Sigmoid colon (tissue), 7 donors: ENCODE measurements around the gene MEMO1. TPM values are rescaled to one million over a fixed set of nuclear protein-coding genes. Genes with fewer than 3 reads are reported as not detected.

ENCODE experiments used
- DNase-seq: peaks from one replicate; pipeline ENCODE4 v3.0.0-alpha.2; 2019
- H3K27ac ChIP-seq, 4 donors: fragments of 200-600 bp; sonication (generic); one replicate each; pipeline ENCODE4 v1.5.1; 2016 to 2019; ENCODE audit warnings: mild to moderate bottlenecking in 1 of 4
- H3K27me3 ChIP-seq, 3 donors: fragments of 200-600 bp; sonication (generic); one replicate each; pipeline ENCODE4 v1.5.1; 2019; ENCODE audit warnings: mild to moderate bottlenecking in 1 of 3
- H3K36me3 ChIP-seq, 4 donors: fragments of 200-600 bp; sonication (generic); one replicate each; pipeline ENCODE4 v1.5.1; 2016 to 2019
- H3K4me1 ChIP-seq, 4 donors: fragments of 200-600 bp; sonication (generic); one replicate each; pipeline ENCODE4 v1.5.1; 2017 to 2019
- H3K4me3 ChIP-seq, 4 donors: fragments of 200-600 bp; sonication (generic); one replicate each; pipeline ENCODE4 v1.5.1; 2017 to 2019; ENCODE audit warnings: mild to moderate bottlenecking in 2 of 4, moderate library complexity in 1 of 4
- H3K9me3 ChIP-seq, 4 donors: fragments of 200-600 bp in 3 of 4; sonication (generic) in 3 of 4; one replicate each; pipeline versions ENCODE4 v1.5.1 to v1.6.1; 2013 to 2019
- EP300 ChIP-seq, 4 donors: sonication (generic); formaldehyde crosslinking; IDR thresholded peaks; one replicate each; pipeline ENCODE4 v1.6.1; 2017; ENCODE audit warnings: antibody characterized with exemption in 4 of 4
- POLR2A ChIP-seq, 2 donors: fragments of 450-650 bp; IDR thresholded peaks; one replicate each; pipeline ENCODE4 v1.6.1; 2016; ENCODE audit warnings: antibody characterized with exemption in 2 of 2, mild to moderate bottlenecking in 2 of 2, moderate library complexity in 2 of 2
- POLR2AphosphoS5 ChIP-seq, 4 donors: sonication (generic); formaldehyde crosslinking; IDR thresholded peaks; one replicate each; pipeline ENCODE4 v1.6.1; 2017; ENCODE audit warnings: antibody characterized with exemption in 4 of 4
- WGBS, 2 donors: extraction: QIAGEN DNeasy Blood & Tissue Kit; methylation state at CpG; one replicate each; pipeline ENCODE4 v1.1.7; 2013; 5-methylcytosine and 5-hydroxymethylcytosine counted together
- intact Hi-C: fragments of 100-400 bp; cut with DNase I; formaldehyde crosslinking; loops from one replicate; pipeline ENCODE4 v1.15.1; 2023
- polyA plus RNA-seq, 3 donors: library from polyadenylated mRNA; stranded (reverse); fragments of 200-250 nt; gene quantifications; one replicate each; pipeline ENCODE4 v1.2.3, GENCODE V29; 2013
- total RNA-seq, 4 donors: library from RNA; depleted of rRNA; stranded (reverse); fragments of >200 nt; gene quantifications; one replicate each; pipeline ENCODE4 v1.1.0, GENCODE V29; 2016
- TF ChIP-seq, protein P1 (sequence below), 4 experiments: fragments of 450-650 bp in 3 of 4; fragments of 200-600 bp in 1 of 4; IDR thresholded peaks; one replicate each; pipeline ENCODE4 v1.5.1; 2016 to 2019; ENCODE audit warnings: antibody characterized with exemption in 4 of 4, mild to moderate bottlenecking in 3 of 4, moderate library complexity in 2 of 4
- donor health status: healthy with polysubstance abuse.
- donor health status: Bipolar disorder and iron deficiency.
- donor health status: healthy.

The MEMO1 gene
- total and polyA plus RNA-seq, 7 donors = 18.3 to 39.6 (median 29.6) TPM

DNA sequence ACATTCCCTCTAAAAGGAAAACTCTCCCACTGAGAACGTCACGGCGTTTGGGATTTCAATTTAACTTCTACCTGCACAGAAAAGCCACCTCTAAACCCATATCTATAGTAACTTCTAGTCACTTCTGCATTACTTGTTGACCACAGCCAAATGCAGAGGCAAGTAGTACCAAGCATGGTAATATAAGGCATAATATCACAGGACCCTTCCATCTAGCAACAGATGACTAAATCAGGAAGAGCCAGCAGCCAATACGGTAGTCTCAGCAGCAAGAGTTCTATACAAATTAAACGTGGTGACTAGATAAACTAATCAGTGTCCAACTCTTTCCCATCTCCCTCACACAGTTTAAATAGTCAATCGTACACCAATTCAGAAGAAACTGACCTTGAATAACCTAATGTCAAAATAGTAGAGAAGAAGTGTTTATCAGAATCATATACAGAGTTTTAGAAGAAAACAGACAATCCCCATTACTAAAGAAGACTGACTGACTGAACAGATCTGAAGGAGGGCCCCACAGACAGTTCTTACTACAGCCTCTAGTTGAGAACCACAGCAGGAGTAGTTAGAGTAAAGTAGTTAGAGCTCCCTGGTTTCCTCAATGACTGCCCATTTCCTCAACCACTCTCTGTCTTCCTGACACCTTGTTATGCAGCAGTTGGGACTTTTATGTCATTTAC, 30.0 kb downstream of the MEMO1 start:
- Histone ChIP-seq H3K4me3 (no peak overlapping the region), H3K9me3 (no peaks in the 10 kb centered on the region), H3K4me1 (peaks cover 0 to 16% (median 10%) of the 10 kb centered on the region in 4 donors), H3K27me3 (no peaks in the 10 kb centered on the region), H3K36me3 (no peaks in the 10 kb centered on the region), H3K27ac (no peak overlapping the region)
- WGBS, 2 donors = 61 to 71% methylated on average over 6 of the region's 6 CpGs
- TF ChIP-seq POLR2A (IDR thresholded peaks at IDR 0.05) (no peak), EP300 (IDR thresholded peaks at IDR 0.05) (no peak)
- no peak for DNase-seq
- intact Hi-C loops = no loop called here

DNA sequence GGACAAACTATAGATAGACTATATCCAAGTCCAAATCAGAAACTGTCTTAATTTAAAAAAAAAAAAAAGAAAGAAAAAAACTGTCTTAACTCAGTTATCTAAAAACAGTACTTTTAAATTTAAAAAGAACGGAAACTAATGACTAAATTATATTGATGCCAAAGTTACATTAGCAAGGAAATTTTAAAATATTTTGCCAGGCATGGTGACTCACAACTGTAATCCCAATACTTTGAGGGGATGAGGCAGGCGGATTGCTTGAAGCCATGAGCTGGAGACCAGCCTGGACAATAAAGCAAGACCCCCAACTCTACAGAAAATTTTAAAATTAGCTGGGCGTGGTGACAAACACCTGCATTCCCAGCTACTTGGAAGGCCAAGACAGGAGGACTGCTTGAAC, 30.9 kb downstream of the MEMO1 start:
- H3K27me3 ChIP-seq = no peaks in the 10 kb centered on the region
- intact Hi-C loops = no loop called here
- H3K4me1 ChIP-seq = peaks cover 0 to 16% (median 10%) of the 10 kb centered on the region in 4 donors
- no peak overlapping the region for H3K27ac ChIP-seq
- TF ChIP-seq POLR2A (IDR thresholded peaks at IDR 0.05) (no peak), EP300 (IDR thresholded peaks at IDR 0.05) (no peak), POLR2AphosphoS5 (IDR thresholded peaks at IDR 0.05) (no peak)
- TF ChIP-seq, protein P1, sequence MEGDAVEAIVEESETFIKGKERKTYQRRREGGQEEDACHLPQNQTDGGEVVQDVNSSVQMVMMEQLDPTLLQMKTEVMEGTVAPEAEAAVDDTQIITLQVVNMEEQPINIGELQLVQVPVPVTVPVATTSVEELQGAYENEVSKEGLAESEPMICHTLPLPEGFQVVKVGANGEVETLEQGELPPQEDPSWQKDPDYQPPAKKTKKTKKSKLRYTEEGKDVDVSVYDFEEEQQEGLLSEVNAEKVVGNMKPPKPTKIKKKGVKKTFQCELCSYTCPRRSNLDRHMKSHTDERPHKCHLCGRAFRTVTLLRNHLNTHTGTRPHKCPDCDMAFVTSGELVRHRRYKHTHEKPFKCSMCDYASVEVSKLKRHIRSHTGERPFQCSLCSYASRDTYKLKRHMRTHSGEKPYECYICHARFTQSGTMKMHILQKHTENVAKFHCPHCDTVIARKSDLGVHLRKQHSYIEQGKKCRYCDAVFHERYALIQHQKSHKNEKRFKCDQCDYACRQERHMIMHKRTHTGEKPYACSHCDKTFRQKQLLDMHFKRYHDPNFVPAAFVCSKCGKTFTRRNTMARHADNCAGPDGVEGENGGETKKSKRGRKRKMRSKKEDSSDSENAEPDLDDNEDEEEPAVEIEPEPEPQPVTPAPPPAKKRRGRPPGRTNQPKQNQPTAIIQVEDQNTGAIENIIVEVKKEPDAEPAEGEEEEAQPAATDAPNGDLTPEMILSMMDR (IDR thresholded peaks at IDR 0.05) = no peak
- DNase-seq = no peak
- H3K9me3 ChIP-seq = no peaks in the 10 kb centered on the region
- H3K36me3 ChIP-seq = no peaks in the 10 kb centered on the region
- 87 to 95% methylated on average over 3 of the region's 3 CpGs for WGBS, 2 donors
- H3K4me3 ChIP-seq = no peak overlapping the region

DNA sequence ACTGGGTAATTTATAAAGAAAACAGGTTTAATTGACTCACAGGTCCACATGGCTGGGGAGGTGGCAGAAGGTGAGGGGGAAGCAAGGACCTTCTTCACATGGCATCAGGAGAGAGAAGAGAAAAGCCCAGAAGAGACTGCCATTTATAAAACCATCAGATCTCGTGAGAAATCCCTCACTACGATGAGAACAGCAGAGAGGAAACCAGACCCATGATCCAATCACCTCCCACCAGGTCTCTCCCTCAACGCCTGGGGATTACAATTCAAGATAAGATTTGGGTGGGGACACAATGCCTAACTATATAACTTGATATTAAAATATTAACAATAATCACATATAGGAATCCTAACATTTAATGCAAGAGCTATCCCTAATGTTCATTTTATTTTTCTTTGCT, 31.8 kb downstream of the MEMO1 start:
- Histone ChIP-seq H3K4me1 (peaks cover 0 to 16% (median 10%) of the 10 kb centered on the region in 4 donors), H3K27me3 (no peaks in the 10 kb centered on the region), H3K9me3 (no peaks in the 10 kb centered on the region), H3K27ac (no peak overlapping the region), H3K4me3 (no peak overlapping the region), H3K36me3 (no peaks in the 10 kb centered on the region)
- intact Hi-C loops = no loop called here
- WGBS, 2 donors = 82 to 91% methylated on average over 3 of the region's 3 CpGs
- no peak for DNase-seq
- TF ChIP-seq, protein P1 (IDR thresholded peaks at IDR 0.05) = no peak

DNA sequence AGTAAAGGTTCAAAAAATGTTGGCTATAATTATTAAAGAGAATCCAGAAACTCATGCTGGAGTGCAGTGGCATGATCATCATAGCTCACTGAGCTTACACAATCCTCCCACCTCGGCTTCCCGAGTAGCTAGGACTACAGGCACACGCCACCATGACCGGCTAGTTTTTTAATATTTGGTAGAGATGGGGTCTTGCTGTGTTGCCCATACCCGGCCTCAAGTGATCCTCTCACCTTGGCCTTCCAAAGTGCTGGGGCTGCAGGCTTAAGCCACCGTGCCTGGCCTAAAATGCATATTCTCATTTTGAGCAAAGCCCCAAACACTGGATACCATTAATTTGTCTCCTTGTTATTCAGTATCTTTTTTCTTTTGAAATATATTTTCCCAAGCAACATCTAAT, 32.4 kb downstream of the MEMO1 start:
- no peak overlapping the region for H3K4me3 ChIP-seq
- peaks cover 0 to 16% (median 10%) of the 10 kb centered on the region in 4 donors for H3K4me1 ChIP-seq
- H3K27me3 ChIP-seq = no peaks in the 10 kb centered on the region
- no peaks in the 10 kb centered on the region for H3K36me3 ChIP-seq
- H3K27ac ChIP-seq = no peak overlapping the region
- intact Hi-C loops = no loop called here
- DNase-seq = no peak
- TF ChIP-seq, protein P1 (IDR thresholded peaks at IDR 0.05) = no peak
- TF ChIP-seq POLR2A (IDR thresholded peaks at IDR 0.05) = no peak
- TF ChIP-seq POLR2AphosphoS5 (IDR thresholded peaks at IDR 0.05) = no peak
- no peak for TF ChIP-seq EP300 (IDR thresholded peaks at IDR 0.05)
- H3K9me3 ChIP-seq = no peaks in the 10 kb centered on the region
- WGBS, 2 donors = 94 to 96% methylated on average over 6 of the region's 6 CpGs

DNA sequence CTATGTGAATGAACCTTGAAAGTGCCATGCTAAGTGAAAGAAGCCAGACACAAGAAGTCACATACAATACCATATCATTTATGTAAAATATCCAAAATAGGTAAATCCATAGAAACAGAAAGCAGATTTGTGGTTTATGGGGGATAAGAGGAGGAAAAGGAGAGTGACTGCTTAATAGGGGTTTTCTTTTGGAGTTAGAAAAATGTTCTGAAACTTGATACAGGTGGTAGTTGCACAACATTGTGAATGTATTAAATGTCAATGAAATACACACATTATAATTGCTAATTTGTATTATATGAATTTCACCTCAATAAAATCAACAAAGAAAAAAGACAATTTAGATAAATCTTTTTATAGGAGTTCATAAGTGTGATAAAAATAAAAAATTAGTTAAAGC, 37.1 kb downstream of the MEMO1 start:
- no peak for DNase-seq
- no peaks in the 10 kb centered on the region for H3K27me3 ChIP-seq
- no peaks in the 10 kb centered on the region for H3K9me3 ChIP-seq
- no peaks in the 10 kb centered on the region for H3K4me1 ChIP-seq
- TF ChIP-seq POLR2A (IDR thresholded peaks at IDR 0.05) = no peak
- no peak for TF ChIP-seq POLR2AphosphoS5 (IDR thresholded peaks at IDR 0.05)
- TF ChIP-seq EP300 (IDR thresholded peaks at IDR 0.05) = no peak
- TF ChIP-seq, protein P1 (IDR thresholded peaks at IDR 0.05) = no peak
- H3K36me3 ChIP-seq = no peaks in the 10 kb centered on the region
- H3K27ac ChIP-seq = no peak overlapping the region
- intact Hi-C loops = no loop called here
- H3K4me3 ChIP-seq = no peak overlapping the region
